NCI-H82 (cell line): ENCODE data around the gene CLK2.
"Not testable (repeated sequence)": the region's sequence is repeated elsewhere in the genome, so short reads cannot be mapped to it uniquely, and the experiment has no call there.

ENCODE experiments used
- DNase-seq: peaks from one replicate; lab custom pipeline; 2025; lab: John Stamatoyannopoulos, UW

CLK2 gene

GRCh38 chr1:155241841-155242264 lies 31.5 kb downstream of the CLK2 start:
- DNase-seq = no peak

- peak; percentile 96 for DNase-seq
Measured at GRCh38 chr1:155241069-155241679, 32.1 kb downstream of the CLK2 start.

GRCh38 chr1:155236451-155236850 lies 36.9 kb downstream of the CLK2 start:
- no peak for DNase-seq

GRCh38 chr1:155235375-155235774 lies 37.9 kb downstream of the CLK2 start:
- not testable (repeated sequence) for DNase-seq

- DNase-seq = not testable (repeated sequence)
Measured at GRCh38 chr1:155233502-155233901, 39.8 kb downstream of the CLK2 start.

- DNase-seq = not testable (repeated sequence)
Measured at GRCh38 chr1:155232001-155232978, 41.0 kb downstream of the CLK2 start.

GRCh38 chr1:155231302-155231701 lies 42.0 kb downstream of the CLK2 start:
- not testable (repeated sequence) for DNase-seq

- no peak for DNase-seq
Measured at GRCh38 chr1:155228096-155228427, 45.2 kb downstream of the CLK2 start.

- peak; percentile 100 for DNase-seq
Measured at GRCh38 chr1:155227261-155228095, 45.8 kb downstream of the CLK2 start.

- peak; percentile 86 for DNase-seq
Measured at GRCh38 chr1:155226910-155227260, 46.4 kb downstream of the CLK2 start.

GRCh38 chr1:155226188-155226909 lies 47.0 kb downstream of the CLK2 start:
- DNase-seq = peak; percentile 92

- DNase-seq = not testable (repeated sequence)
Measured at GRCh38 chr1:155225404-155225759, 47.9 kb downstream of the CLK2 start.

- DNase-seq = no peak
Measured at GRCh38 chr1:155223047-155223446, 50.3 kb downstream of the CLK2 start.

GRCh38 chr1:155220211-155220965 lies 52.9 kb downstream of the CLK2 start:
- not testable (repeated sequence) for DNase-seq

- peak; percentile 59 for DNase-seq
Measured at GRCh38 chr1:155219592-155220031, 53.7 kb downstream of the CLK2 start.

- DNase-seq = peak; percentile 89
Measured at GRCh38 chr1:155218854-155219591, 54.3 kb downstream of the CLK2 start.

- not testable (repeated sequence) for DNase-seq
Measured at GRCh38 chr1:155214702-155215101, 58.6 kb downstream of the CLK2 start.
